Stomach (tissue), 9 donors: ENCODE results near the gene BPIFB4. TPM values are rescaled to one million over a fixed set of nuclear protein-coding genes. Genes with fewer than 3 reads are reported as not detected.

Experiments used
- DNase-seq, 2 donors: peaks; one replicate each; pipeline versions ENCODE4 v3.0.0 to v3.0.0-alpha.2; 2013 to 2019
- H3K27ac ChIP-seq, 5 donors: fragments of 200-600 bp in 4 of 5; sonication (generic) in 4 of 5; one replicate each; pipeline ENCODE4 v1.5.1; 2013 to 2019; ENCODE audit warnings: mild to moderate bottlenecking in 1 of 5, moderate library complexity in 1 of 5
- H3K27me3 ChIP-seq, 3 donors: fragments of 200-600 bp; sonication (generic); one replicate each; pipeline ENCODE4 v1.5.1; 2017 to 2019; ENCODE audit warnings: mixed run types in 1 of 3
- H3K36me3 ChIP-seq, 4 donors: fragments of 200-600 bp; sonication (generic); 1 replicate in 3 of 4; 2 replicates in 1 of 4; pipeline ENCODE4 v1.5.1; 2016 to 2019
- H3K4me1 ChIP-seq, 4 donors: fragments of 200-600 bp; sonication (generic); one replicate each; pipeline ENCODE4 v1.5.1; 2016 to 2019
- H3K4me3 ChIP-seq, 4 donors: fragments of 200-600 bp; sonication (generic) in 3 of 4; one replicate each; pipeline ENCODE4 v1.5.1; 2016 to 2019; ENCODE audit warnings: mild to moderate bottlenecking in 1 of 4
- H3K9me3 ChIP-seq, 4 donors: fragments of 200-600 bp; sonication (generic); one replicate each; pipeline ENCODE4 v1.5.1; 2016 to 2019
- EP300 ChIP-seq: sonication (generic); formaldehyde crosslinking; IDR thresholded peaks from one replicate; pipeline ENCODE4 v1.6.1; 2017; ENCODE audit warnings: antibody characterized with exemption
- POLR2A ChIP-seq, 4 donors: fragments of 450-650 bp; IDR thresholded peaks; one replicate each; pipeline ENCODE4 v1.6.1; 2016; ENCODE audit warnings: antibody characterized with exemption in 4 of 4, control low read depth in 2 of 4, mild to moderate bottlenecking in 1 of 4, moderate library complexity in 1 of 4
- POLR2AphosphoS5 ChIP-seq, 3 donors: sonication (generic); formaldehyde crosslinking; IDR thresholded peaks; one replicate each; pipeline ENCODE4 v1.6.1; 2016; ENCODE audit warnings: antibody characterized with exemption in 3 of 3
- WGBS, 5 donors: extraction: QIAGEN DNeasy Blood & Tissue Kit in 3 of 5; methylation state at CpG; one replicate each; pipeline versions ENCODE4 v1.1.5 to v1.1.7; 2013 to 2018; 5-methylcytosine and 5-hydroxymethylcytosine counted together
- intact Hi-C: fragments of 100-400 bp; cut with DNase I; formaldehyde crosslinking; loops from one replicate; pipeline ENCODE4 v1.15.1; 2023; ENCODE audit warnings: low total_unique reads
- polyA plus RNA-seq, 3 donors: library from polyadenylated mRNA; stranded (reverse); fragments of 200-250 nt; gene quantifications; one replicate each; pipeline ENCODE4 v1.2.3, GENCODE V29; 2013
- total RNA-seq, 5 donors: library from RNA; depleted of rRNA; stranded (reverse); fragments of >200 nt; gene quantifications; one replicate each; pipeline versions ENCODE4 v1.1.0 to v1.2.3, GENCODE V29; 2014 to 2016
- TF ChIP-seq, protein P1 (sequence below), 7 experiments: fragments of 450-650 bp in 4 of 7; fragments of 200-600 bp in 3 of 7; sonication (generic) in 3 of 7; IDR thresholded peaks; one replicate each; pipeline ENCODE4 v1.5.1; 2016 to 2019; ENCODE audit warnings: antibody characterized with exemption in 7 of 7, control low read depth in 2 of 7, mild to moderate bottlenecking in 1 of 7
- donor health status: healthy with polysubstance abuse.
- donor health status: Bipolar disorder and iron deficiency.
- donor health status: healthy.

Gene BPIFB4
- total and polyA plus RNA-seq, 8 donors = not detected

DNA sequence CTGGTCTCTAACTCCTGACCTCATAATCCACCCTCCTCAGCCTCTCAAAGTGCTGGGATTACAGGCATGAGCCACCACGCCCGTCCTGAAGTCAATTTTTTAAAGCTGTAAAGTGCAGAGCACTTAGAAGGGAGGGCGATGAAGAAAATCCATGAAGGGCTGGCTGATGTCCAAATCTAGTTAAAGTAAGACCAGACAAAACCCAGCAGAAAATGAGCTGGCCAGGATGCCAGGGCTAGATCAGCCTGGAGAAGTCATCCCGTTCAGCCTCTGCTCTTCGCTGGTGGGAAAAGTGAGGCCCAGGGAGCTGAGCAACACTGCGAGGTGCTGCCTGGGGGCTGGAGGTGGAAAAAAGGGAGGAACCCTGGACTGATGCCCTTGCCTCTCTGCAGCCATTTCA, 3.1 kb downstream of the BPIFB4 start:
- intact Hi-C loops = no loop called here
- no peak for TF ChIP-seq POLR2A (IDR thresholded peaks at IDR 0.05)
- no peak for TF ChIP-seq EP300
- TF ChIP-seq POLR2AphosphoS5 (IDR thresholded peaks at IDR 0.05) = no peak
- TF ChIP-seq, protein P1, sequence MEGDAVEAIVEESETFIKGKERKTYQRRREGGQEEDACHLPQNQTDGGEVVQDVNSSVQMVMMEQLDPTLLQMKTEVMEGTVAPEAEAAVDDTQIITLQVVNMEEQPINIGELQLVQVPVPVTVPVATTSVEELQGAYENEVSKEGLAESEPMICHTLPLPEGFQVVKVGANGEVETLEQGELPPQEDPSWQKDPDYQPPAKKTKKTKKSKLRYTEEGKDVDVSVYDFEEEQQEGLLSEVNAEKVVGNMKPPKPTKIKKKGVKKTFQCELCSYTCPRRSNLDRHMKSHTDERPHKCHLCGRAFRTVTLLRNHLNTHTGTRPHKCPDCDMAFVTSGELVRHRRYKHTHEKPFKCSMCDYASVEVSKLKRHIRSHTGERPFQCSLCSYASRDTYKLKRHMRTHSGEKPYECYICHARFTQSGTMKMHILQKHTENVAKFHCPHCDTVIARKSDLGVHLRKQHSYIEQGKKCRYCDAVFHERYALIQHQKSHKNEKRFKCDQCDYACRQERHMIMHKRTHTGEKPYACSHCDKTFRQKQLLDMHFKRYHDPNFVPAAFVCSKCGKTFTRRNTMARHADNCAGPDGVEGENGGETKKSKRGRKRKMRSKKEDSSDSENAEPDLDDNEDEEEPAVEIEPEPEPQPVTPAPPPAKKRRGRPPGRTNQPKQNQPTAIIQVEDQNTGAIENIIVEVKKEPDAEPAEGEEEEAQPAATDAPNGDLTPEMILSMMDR (IDR thresholded peaks at IDR 0.05) = no peak
- WGBS, 5 donors = 50 to 76% (median 63%) methylated on average over 6 of the region's 6 CpGs
- Histone ChIP-seq H3K27ac (no peak overlapping the region), H3K36me3 (no peaks in the 10 kb centered on the region), H3K27me3 (peaks cover 0 to 15% (median 0%) of the 10 kb centered on the region in 3 donors), H3K4me1 (no peaks in the 10 kb centered on the region), H3K9me3 (no peaks in the 10 kb centered on the region), H3K4me3 (no peak overlapping the region)
- DNase-seq = no peak

DNA sequence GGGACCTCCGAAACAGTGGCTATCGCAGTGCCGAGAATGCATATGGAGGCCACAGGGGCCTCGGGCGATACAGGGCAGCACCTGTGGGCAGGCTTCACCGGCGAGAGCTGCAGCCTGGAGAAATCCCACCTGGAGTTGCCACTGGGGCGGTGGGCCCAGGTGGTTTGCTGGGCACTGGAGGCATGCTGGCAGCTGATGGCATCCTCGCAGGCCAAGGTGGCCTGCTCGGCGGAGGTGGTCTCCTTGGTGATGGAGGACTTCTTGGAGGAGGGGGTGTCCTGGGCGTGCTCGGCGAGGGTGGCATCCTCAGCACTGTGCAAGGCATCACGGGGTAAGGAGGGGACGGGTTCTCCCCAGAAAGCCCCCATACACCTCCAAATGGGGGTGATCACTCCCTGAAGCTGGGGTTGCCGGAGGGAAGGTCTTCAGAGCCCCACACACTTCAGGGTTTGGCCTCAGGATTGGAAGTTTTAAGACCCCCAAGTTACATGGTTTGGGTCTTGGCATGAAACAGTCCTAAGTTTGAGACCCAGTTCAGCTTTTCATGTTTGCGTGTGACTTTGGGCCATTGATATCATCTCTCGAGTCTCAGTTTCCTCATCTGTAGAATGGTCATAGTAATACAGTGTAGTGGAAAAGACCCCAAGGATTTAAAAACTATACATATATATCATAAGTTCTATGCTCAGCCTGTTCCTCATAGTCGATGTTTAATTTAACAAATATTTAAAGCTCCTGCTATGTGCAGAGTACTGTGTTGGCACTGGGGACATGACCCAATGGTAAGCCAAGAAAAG, 4.3 kb downstream of the BPIFB4 start:
- no peak overlapping the region for H3K4me3 ChIP-seq
- peaks cover 0 to 15% (median 0%) of the 10 kb centered on the region in 3 donors for H3K27me3 ChIP-seq
- WGBS, 5 donors = 88 to 97% (median 93%) methylated on average over 14 to 20 of the region's 20 CpGs
- no peaks in the 10 kb centered on the region for H3K4me1 ChIP-seq
- no peak for TF ChIP-seq EP300
- TF ChIP-seq, protein P1 (IDR thresholded peaks at IDR 0.05) = no peak
- H3K36me3 ChIP-seq = no peaks in the 10 kb centered on the region
- no peaks in the 10 kb centered on the region for H3K9me3 ChIP-seq
- H3K27ac ChIP-seq = no peak overlapping the region
- DNase-seq = no peak
- intact Hi-C loops = no loop called here

DNA sequence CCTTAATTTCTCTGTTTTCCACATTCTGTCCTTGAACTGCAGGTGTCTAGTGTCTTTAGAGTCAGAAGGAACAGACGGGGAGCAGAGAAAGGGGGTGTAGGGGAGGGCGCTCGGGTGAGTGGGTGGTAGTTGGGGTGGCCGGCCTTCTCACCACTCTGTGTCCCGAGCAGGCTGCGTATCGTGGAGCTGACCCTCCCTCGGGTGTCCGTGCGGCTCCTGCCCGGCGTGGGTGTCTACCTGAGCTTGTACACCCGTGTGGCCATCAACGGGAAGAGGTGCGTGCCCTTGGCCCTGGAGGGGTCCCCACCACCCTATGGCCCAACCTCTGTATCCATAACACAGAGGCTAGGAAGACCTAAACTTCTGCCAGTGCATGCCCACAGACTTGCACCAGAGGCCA, 5.3 kb downstream of the BPIFB4 start:
- TF ChIP-seq EP300 (no peak), POLR2AphosphoS5 (IDR thresholded peaks at IDR 0.05) (no peak)
- TF ChIP-seq, protein P1 (IDR thresholded peaks at IDR 0.05) = no peak
- Histone ChIP-seq H3K4me1 (no peaks in the 10 kb centered on the region), H3K36me3 (no peaks in the 10 kb centered on the region), H3K27me3 (peaks cover 0 to 22% (median 0%) of the 10 kb centered on the region in 3 donors), H3K9me3 (no peaks in the 10 kb centered on the region), H3K27ac (no peak overlapping the region), H3K4me3 (no peak overlapping the region)
- no peak for DNase-seq
- WGBS, 5 donors = 61 to 94% (median 91%) methylated on average over 2 to 15 of the region's 15 CpGs
- intact Hi-C loops = no loop called here

- TF ChIP-seq POLR2AphosphoS5 (IDR thresholded peaks at IDR 0.05) (no peak), POLR2A (IDR thresholded peaks at IDR 0.05) (no peak), EP300 (no peak)
- TF ChIP-seq, protein P1 (IDR thresholded peaks at IDR 0.05) = no peak
- intact Hi-C loops = no loop called here
- H3K36me3 ChIP-seq = no peaks in the 10 kb centered on the region
- DNase-seq = no peak
- 73 to 91% (median 76%) methylated on average over 9 to 14 of the region's 14 CpGs for WGBS, 5 donors
- H3K4me3 ChIP-seq = no peak overlapping the region
- peaks cover 0 to 22% (median 0%) of the 10 kb centered on the region in 3 donors for H3K27me3 ChIP-seq
- no peak overlapping the region for H3K27ac ChIP-seq
- no peaks in the 10 kb centered on the region for H3K4me1 ChIP-seq
- no peaks in the 10 kb centered on the region for H3K9me3 ChIP-seq
These were observed 6.7 kb downstream of the BPIFB4 start for GRCh38 chr20:33086052-33086722.
